Uterus (tissue), 2 donors: ENCODE data around the gene SLC35D1.

Experiments
- CTCF ChIP-seq, 4 experiments: fragments of 200-600 bp in 2 of 4; fragments of 450-650 bp in 2 of 4; sonication (generic) in 2 of 4; IDR thresholded peaks; one replicate each; pipeline ENCODE4 v1.5.1; 2016 to 2019; ENCODE audit warnings: antibody characterized with exemption in 4 of 4, mild to moderate bottlenecking in 2 of 4, moderate library complexity in 1 of 4
- POLR2A ChIP-seq, 2 donors: fragments of 450-650 bp; IDR thresholded peaks; one replicate each; pipeline ENCODE4 v1.6.1; 2016; ENCODE audit warnings: antibody characterized with exemption in 2 of 2, mild to moderate bottlenecking in 1 of 2, moderate library complexity in 1 of 2

GRCh38 chr1:67043366-67043765, 10.6 kb downstream of the SLC35D1 start:
- TF ChIP-seq POLR2A (IDR thresholded peaks at IDR 0.05) (no peak), CTCF (IDR thresholded peaks at IDR 0.05) (no peak)
